AG10803 (cell line): ENCODE results near the gene MAJIN.

Experiments
- DNase-seq: peaks from one replicate; pipeline ENCODE4 v3.0.0; 2010; ENCODE audit warnings: low read depth
- H3K4me3 ChIP-seq: 2 replicates; pipeline ENCODE4 v1.5.1; 2011; ENCODE audit warnings: mild to moderate bottlenecking, low read length, control low read depth
- CTCF ChIP-seq: conservative IDR thresholded peaks from 2 replicates; pipeline ENCODE4 v1.5.1; 2011; ENCODE audit warnings: mild to moderate bottlenecking, low read length, control low read depth, inconsistent platforms

Gene MAJIN

DNA sequence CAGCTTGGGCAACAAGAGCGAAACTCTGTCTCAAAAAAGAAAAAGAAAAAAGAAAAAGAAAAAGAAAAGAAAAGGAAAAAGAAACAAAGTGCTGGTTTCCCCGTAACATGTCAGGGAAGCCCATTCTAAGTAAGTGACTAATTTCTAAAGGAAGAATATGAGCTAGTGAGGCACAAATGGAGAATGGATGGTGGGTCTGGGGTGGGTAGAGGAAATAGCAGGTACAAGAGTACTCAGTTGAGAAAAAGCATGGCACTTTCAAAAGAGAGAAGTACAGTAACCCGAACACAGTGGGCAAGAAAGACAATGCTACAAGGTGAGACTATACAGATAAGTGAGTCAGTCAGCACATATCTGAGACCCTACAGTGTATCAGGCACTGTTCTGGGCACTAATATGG is 4.5 kb downstream of the MAJIN start:
- no peak for DNase-seq
- H3K4me3 ChIP-seq: no peak overlapping the region
- TF ChIP-seq CTCF: no peak

- TF ChIP-seq CTCF: no peak
- H3K4me3 ChIP-seq: no peak overlapping the region
- DNase-seq: no peak
These were observed 8.8 kb downstream of the MAJIN start for GRCh38 chr11:64963072-64963631.

DNA sequence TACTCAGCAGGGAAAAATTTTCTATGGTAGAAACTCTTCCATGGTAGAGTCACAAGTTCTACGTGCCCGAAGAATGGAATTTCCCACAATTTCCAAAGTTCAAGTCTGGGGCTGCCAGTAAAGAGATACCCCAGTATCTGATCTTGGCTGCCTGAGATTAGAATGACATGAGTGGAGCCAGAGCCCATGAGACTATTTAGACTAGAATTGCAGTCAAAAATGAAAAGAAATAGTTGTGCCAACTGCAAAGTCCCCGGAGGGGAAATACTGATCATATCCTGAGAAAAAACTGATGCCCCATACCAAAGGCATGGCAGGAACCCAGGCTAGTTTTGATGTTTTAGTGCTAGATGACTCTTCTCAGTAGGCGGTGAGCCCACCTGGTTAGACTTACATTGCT is 11.2 kb downstream of the MAJIN start:
- H3K4me3 ChIP-seq: no peak overlapping the region
- DNase-seq: no peak
- no peak for TF ChIP-seq CTCF

DNA sequence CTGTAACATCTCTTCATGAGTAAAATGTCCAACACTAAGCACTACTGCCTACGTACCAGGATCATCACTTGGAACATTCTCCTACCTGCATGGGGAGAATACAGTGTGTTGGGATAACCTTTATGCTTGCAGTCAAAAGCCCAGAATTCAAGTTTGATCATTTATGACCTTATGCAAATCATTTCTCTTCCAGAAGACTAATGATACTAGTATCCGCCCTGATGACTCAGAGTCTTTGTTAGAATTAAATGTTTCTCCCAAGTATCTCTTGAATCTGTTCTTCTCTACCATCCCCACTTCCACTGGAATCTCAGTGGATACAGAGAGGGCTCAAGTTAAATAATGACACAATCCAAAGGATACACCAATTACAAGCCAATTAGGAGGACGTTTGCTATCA is 12.4 kb downstream of the MAJIN start:
- DNase-seq: no peak
- TF ChIP-seq CTCF: no peak
- no peak overlapping the region for H3K4me3 ChIP-seq

DNA sequence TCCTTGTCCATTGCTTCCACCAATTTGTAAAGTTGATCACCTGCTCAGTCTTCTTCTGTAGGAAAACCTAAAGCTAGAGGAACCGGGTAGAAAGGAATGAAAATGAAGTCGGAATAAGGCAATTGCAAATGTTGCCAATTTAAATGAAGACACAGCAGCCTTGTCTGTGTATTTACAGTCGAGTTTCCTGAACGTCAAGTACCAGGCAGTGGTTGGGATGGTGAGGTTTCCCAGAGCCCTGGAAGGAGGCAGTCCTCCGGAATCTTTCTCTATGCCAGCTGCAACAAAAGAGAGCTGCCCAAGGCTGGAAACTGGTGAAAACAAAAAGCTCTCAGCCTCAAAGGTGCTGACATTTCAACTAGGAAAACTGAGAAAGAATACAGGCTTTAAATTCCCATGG is 17.7 kb downstream of the MAJIN start:
- H3K4me3 ChIP-seq: no peak overlapping the region
- no peak for TF ChIP-seq CTCF
- no peak for DNase-seq

DNA sequence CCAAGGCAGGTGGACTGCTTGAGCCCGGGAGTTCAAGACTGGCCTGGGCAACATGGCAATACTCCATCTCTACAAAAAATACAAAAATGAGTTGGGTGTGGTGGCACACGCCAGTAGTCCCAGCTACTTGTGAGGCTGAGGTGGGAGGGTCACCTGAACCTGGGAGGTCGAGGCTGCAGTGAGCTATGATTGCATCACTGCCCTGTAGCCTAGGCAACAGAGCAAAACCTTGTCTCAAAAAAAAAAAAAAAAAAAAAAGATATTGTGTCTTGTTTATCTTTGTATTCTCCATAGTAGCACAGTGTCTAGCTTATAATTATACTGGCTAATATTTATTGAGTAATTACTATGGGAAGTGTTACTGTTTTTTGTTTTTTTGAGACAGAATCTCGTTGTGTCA is 20.4 kb downstream of the MAJIN start:
- H3K4me3 ChIP-seq: no peak overlapping the region
- no peak for TF ChIP-seq CTCF

GRCh38 chr11:64947208-64947814 is 24.6 kb downstream of the MAJIN start:
- DNase-seq: no peak
- 0 out of 2 replicates have a peak, but pooled peaks have one; percentile 5 for TF ChIP-seq CTCF

More for the DNA sequence above, 20.4 kb downstream of the MAJIN start:
- no peak for DNase-seq

More at GRCh38 chr11:64947208-64947814, 24.6 kb downstream of the MAJIN start:
- no peak overlapping the region for H3K4me3 ChIP-seq
